Loucy (cell line): ENCODE data around the gene ARHGAP42.

Experiments
- H2AFZ ChIP-seq: fragments of 200-600 bp; sonication (generic); 2 replicates; pipeline ENCODE4 v1.6.0; 2016; ENCODE audit warnings: antibody characterized with exemption, mild to moderate bottlenecking, low read length, moderate library complexity
- H3F3A ChIP-seq: fragments of 200-600 bp; 2 replicates; pipeline ENCODE4 v1.6.0; 2016; ENCODE audit warnings: antibody characterized with exemption, low read depth, mild to moderate bottlenecking
- H3K27me3 ChIP-seq: fragments of 200-600 bp; sonication (generic); 2 replicates; pipeline ENCODE4 v1.6.1; 2014; ENCODE audit warnings: low read length, mild to moderate bottlenecking; ENCODE audit not compliant: insufficient read depth, poor library complexity, severe bottlenecking
- H3K36me3 ChIP-seq: fragments of 200-600 bp; sonication (generic); 2 replicates; pipeline ENCODE4 v1.6.1; 2016; ENCODE audit warnings: low read length; ENCODE audit not compliant: insufficient read depth
- H3K4me1 ChIP-seq: fragments of 200-600 bp; sonication (generic); 2 replicates; pipeline ENCODE4 v1.5.1; 2014; ENCODE audit warnings: low read length, mild to moderate bottlenecking; ENCODE audit not compliant: insufficient read depth, poor library complexity, severe bottlenecking
- H3K4me2 ChIP-seq: fragments of 200-600 bp; sonication (generic); 2 replicates; pipeline ENCODE4 v1.6.0; 2014; ENCODE audit warnings: antibody characterized with exemption, low read length, low read depth, mild to moderate bottlenecking; ENCODE audit not compliant: poor library complexity, severe bottlenecking
- H3K4me3 ChIP-seq: fragments of 200-600 bp; sonication (generic); 2 replicates; pipeline ENCODE4 v1.5.1; 2014; ENCODE audit warnings: low read length, mild to moderate bottlenecking, mixed read lengths; ENCODE audit not compliant: poor library complexity, severe bottlenecking
- H3K79me2 ChIP-seq: fragments of 200-600 bp; sonication (generic); 2 replicates; pipeline ENCODE4 v1.6.1; 2014; ENCODE audit warnings: low read length; ENCODE audit not compliant: insufficient read depth
- H3K9ac ChIP-seq: fragments of 200-600 bp; sonication (generic); 2 replicates; pipeline ENCODE4 v1.6.0; 2014; ENCODE audit warnings: mild to moderate bottlenecking, low read depth, low read length, moderate library complexity; ENCODE audit not compliant: poor library complexity, severe bottlenecking
- H3K9me2 ChIP-seq: fragments of 200-600 bp; sonication (generic); replicated peaks from 2 replicates; pipeline ENCODE4 v1.6.1; 2016; ENCODE audit warnings: low read depth, low read length, mixed read lengths
- H3K9me3 ChIP-seq: fragments of 200-600 bp; sonication (generic); 2 replicates; pipeline ENCODE4 v1.6.1; 2014; ENCODE audit warnings: mild to moderate bottlenecking, antibody characterized with exemption, low read length, low read depth; ENCODE audit not compliant: insufficient read depth
- H4K20me1 ChIP-seq: fragments of 200-600 bp; sonication (generic); 2 replicates; pipeline ENCODE4 v1.6.0; 2014; ENCODE audit warnings: antibody characterized with exemption, low read length, mild to moderate bottlenecking; ENCODE audit not compliant: insufficient read depth, poor library complexity, severe bottlenecking
- EZH2phosphoT487 ChIP-seq: fragments of 200-600 bp; IDR thresholded peaks from 2 replicates; pipeline ENCODE4 v1.6.1; 2018; ENCODE audit warnings: antibody characterized with exemption, mild to moderate bottlenecking, moderate library complexity, borderline replicate concordance
- TF ChIP-seq, protein P1 (sequence below): fragments of 200-600 bp; sonication (generic); conservative IDR thresholded peaks from 2 replicates; pipeline ENCODE4 v1.5.1; 2014; ENCODE audit warnings: mild to moderate bottlenecking, antibody characterized with exemption, low read length

The ARHGAP42 gene

DNA sequence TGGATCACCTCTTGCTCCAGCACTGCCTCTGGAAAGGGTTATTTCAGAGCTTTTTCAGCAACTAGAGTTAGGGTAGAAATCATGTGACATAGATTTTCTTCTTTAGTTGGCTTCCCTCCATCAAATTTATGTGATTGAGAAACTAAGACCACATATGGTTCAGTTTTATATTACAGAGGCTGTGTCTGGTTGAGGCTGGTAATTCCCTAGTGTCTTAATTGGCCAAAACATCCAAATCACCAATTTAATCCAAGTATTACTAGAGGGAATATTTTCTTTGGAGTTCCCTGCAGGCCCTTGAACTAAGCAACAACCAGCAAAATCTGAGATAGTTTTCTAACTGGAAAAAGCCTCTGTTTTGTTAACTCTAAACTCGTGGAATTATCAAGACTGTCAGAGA lies 136.3 kb downstream of the ARHGAP42 start:
- Histone ChIP-seq H3K9ac (no peak overlapping the region), H3K4me3 (no peak overlapping the region)
- no peak for TF ChIP-seq EZH2phosphoT487
- TF ChIP-seq, protein P1, sequence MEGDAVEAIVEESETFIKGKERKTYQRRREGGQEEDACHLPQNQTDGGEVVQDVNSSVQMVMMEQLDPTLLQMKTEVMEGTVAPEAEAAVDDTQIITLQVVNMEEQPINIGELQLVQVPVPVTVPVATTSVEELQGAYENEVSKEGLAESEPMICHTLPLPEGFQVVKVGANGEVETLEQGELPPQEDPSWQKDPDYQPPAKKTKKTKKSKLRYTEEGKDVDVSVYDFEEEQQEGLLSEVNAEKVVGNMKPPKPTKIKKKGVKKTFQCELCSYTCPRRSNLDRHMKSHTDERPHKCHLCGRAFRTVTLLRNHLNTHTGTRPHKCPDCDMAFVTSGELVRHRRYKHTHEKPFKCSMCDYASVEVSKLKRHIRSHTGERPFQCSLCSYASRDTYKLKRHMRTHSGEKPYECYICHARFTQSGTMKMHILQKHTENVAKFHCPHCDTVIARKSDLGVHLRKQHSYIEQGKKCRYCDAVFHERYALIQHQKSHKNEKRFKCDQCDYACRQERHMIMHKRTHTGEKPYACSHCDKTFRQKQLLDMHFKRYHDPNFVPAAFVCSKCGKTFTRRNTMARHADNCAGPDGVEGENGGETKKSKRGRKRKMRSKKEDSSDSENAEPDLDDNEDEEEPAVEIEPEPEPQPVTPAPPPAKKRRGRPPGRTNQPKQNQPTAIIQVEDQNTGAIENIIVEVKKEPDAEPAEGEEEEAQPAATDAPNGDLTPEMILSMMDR = no peak

DNA sequence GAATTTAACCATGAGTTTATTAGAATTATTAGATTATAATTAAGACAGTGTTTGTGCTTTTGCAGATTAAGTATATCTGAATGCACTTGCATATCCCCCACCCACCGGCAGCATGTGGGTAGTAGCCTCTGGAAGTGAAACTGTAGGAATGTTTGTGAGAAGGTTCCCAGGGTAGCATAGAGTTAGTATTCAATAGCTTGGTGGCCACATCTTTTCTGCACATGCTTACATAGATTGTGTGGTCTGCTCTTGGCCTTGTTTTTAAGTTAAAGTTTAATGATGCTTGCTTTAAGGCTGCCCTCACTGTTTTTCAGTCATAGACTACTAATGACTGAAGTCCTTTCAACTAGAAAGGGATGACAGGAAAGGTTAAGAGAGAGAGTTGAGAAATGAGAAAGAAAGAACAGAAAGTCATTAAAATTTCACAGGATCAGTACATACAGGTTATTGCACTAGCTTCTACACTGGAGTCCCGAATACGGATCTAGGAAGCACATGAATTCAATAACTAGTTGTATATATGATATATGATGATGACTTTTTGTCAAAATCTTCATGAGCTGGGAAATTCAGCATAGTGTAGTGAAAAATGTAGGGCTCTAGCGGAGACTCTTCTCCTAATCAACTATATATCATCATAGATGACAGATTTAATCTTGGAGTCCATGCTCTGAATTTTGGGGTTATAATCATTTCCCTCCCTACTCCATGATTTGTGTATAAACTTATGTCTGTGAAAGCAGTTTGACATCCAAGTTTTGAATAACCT lies 137.1 kb downstream of the ARHGAP42 start:
- TF ChIP-seq, protein P1 = no peak
- TF ChIP-seq EZH2phosphoT487 = no peak
- no peaks in the 10 kb centered on the region for H4K20me1 ChIP-seq
- H3K9me2 ChIP-seq = no peaks in the 10 kb centered on the region
- no peak overlapping the region for H2AFZ ChIP-seq
- H3K27me3 ChIP-seq = no peaks in the 10 kb centered on the region
- no peak overlapping the region for H3K4me3 ChIP-seq
- H3F3A ChIP-seq = no peaks in the 10 kb centered on the region
- H3K36me3 ChIP-seq = no peaks in the 10 kb centered on the region
- H3K4me1 ChIP-seq = no peaks in the 10 kb centered on the region
- no peak overlapping the region for H3K9ac ChIP-seq
- no peaks in the 10 kb centered on the region for H3K9me3 ChIP-seq
- H3K79me2 ChIP-seq = no peaks in the 10 kb centered on the region
- no peak overlapping the region for H3K4me2 ChIP-seq

More for the DNA sequence above, 136.3 kb downstream of the ARHGAP42 start:
- H3K79me2 ChIP-seq = no peaks in the 10 kb centered on the region
- no peaks in the 10 kb centered on the region for H3K9me2 ChIP-seq
- H3F3A ChIP-seq = no peaks in the 10 kb centered on the region
- H3K9me3 ChIP-seq = no peaks in the 10 kb centered on the region
- no peak overlapping the region for H2AFZ ChIP-seq
- H4K20me1 ChIP-seq = no peaks in the 10 kb centered on the region
- H3K27me3 ChIP-seq = no peaks in the 10 kb centered on the region
- H3K4me2 ChIP-seq = no peak overlapping the region
- no peaks in the 10 kb centered on the region for H3K36me3 ChIP-seq
- no peaks in the 10 kb centered on the region for H3K4me1 ChIP-seq

DNA sequence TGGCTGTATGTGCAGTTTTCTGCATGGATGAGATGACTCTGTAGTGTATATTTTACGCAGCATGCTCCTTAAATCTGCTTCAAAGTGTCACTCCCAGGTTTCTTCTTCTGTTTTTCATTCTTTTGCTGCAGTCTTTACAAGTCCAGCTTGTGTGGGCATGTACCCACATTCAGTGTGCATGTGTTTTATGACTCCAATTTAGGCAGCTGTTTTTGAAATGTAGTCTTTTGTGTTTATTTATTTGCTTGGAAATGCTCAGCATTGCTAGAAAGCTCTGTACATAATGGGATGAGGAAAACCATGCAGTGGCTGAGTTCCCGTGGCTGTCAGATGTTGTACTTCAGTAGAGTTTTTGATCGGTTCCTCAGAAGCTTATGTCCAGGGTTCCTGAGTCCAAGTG lies 138.5 kb downstream of the ARHGAP42 start:
- H3K4me3 ChIP-seq = no peak overlapping the region
- no peaks in the 10 kb centered on the region for H3F3A ChIP-seq
- no peaks in the 10 kb centered on the region for H4K20me1 ChIP-seq
- H3K36me3 ChIP-seq = no peaks in the 10 kb centered on the region
- no peaks in the 10 kb centered on the region for H3K9me3 ChIP-seq
- H3K4me1 ChIP-seq = no peaks in the 10 kb centered on the region
- TF ChIP-seq, protein P1 = no peak
- TF ChIP-seq EZH2phosphoT487 = no peak
- no peaks in the 10 kb centered on the region for H3K27me3 ChIP-seq
- no peak overlapping the region for H2AFZ ChIP-seq
- H3K4me2 ChIP-seq = no peak overlapping the region
- H3K79me2 ChIP-seq = no peaks in the 10 kb centered on the region
- no peak overlapping the region for H3K9ac ChIP-seq
- H3K9me2 ChIP-seq = no peaks in the 10 kb centered on the region
